MM.1S (cell line): Measurements from ENCODE around the gene TAS2R8.

Experiments
- DNase-seq: peaks from one replicate; pipeline ENCODE4 v3.0.0-alpha.2; 2015
- H2AFZ ChIP-seq: fragments of 300-600 bp; sonication (generic); 2 replicates; pipeline ENCODE4 v1.6.0; 2016; ENCODE audit warnings: antibody characterized with exemption, low read length
- H3F3A ChIP-seq: fragments of 300-600 bp; sonication (generic); 2 replicates; pipeline ENCODE4 v1.6.1; 2016; ENCODE audit warnings: mild to moderate bottlenecking, antibody characterized with exemption, low read length, moderate library complexity, mixed read lengths; ENCODE audit not compliant: insufficient read depth
- H3K27ac ChIP-seq: fragments of 300-600 bp; sonication (generic); 2 replicates; pipeline ENCODE4 v1.5.1; 2016; ENCODE audit warnings: mild to moderate bottlenecking, low read length
- H3K27me3 ChIP-seq: fragments of 300-600 bp; sonication (generic); replicated peaks from 2 replicates; pipeline ENCODE4 v1.6.0; 2016; ENCODE audit warnings: low read length; ENCODE audit not compliant: insufficient read depth
- H3K36me3 ChIP-seq: fragments of 300-600 bp; sonication (generic); replicated peaks from 2 replicates; pipeline ENCODE4 v1.6.1; 2016; ENCODE audit warnings: mild to moderate bottlenecking, low read length, mixed read lengths; ENCODE audit not compliant: insufficient read depth
- H3K4me1 ChIP-seq: fragments of 300-600 bp; sonication (generic); 2 replicates; pipeline ENCODE4 v1.6.1; 2016; ENCODE audit warnings: low read length, mixed read lengths
- H3K4me2 ChIP-seq: fragments of 300-600 bp; sonication (generic); 2 replicates; pipeline ENCODE4 v1.6.0; 2016; ENCODE audit warnings: low read depth, low read length
- H3K4me3 ChIP-seq: fragments of 300-600 bp; sonication (generic); 2 replicates; pipeline ENCODE4 v1.5.1; 2016; ENCODE audit warnings: low read length, mixed read lengths
- H3K79me2 ChIP-seq: fragments of 300-600 bp; sonication (generic); 2 replicates; pipeline ENCODE4 v1.6.1; 2016; ENCODE audit warnings: mixed run types, low read length, mixed read lengths
- H3K9ac ChIP-seq: fragments of 300-600 bp; sonication (generic); 2 replicates; pipeline ENCODE4 v1.6.1; 2016; ENCODE audit warnings: low read length, mixed read lengths
- H3K9me2 ChIP-seq: fragments of 300-600 bp; sonication (generic); replicated peaks from 2 replicates; pipeline ENCODE4 v1.6.1; 2016; ENCODE audit warnings: mild to moderate bottlenecking, low read length, mixed read lengths; ENCODE audit not compliant: insufficient read depth
- H3K9me3 ChIP-seq: fragments of 300-600 bp; sonication (generic); replicated peaks from 2 replicates; pipeline ENCODE4 v1.6.1; 2016; ENCODE audit warnings: mild to moderate bottlenecking, low read length, mixed read lengths; ENCODE audit not compliant: insufficient read depth
- H4K20me1 ChIP-seq: fragments of 300-600 bp; sonication (generic); 2 replicates; pipeline ENCODE4 v1.6.1; 2016; ENCODE audit warnings: mild to moderate bottlenecking, low read length, moderate library complexity, mixed read lengths; ENCODE audit not compliant: insufficient read depth
- CTCF ChIP-seq: fragments of 300-600 bp; sonication (generic); IDR thresholded peaks from 2 replicates; pipeline ENCODE4 v1.5.1; 2016; ENCODE audit warnings: antibody characterized with exemption, low read length, mixed read lengths
- EZH2 ChIP-seq: fragments of 300-600 bp; sonication (generic); optimal IDR thresholded peaks from 2 replicates; pipeline ENCODE3; 2017; ENCODE audit warnings: low read depth, mild to moderate bottlenecking, antibody characterized with exemption, low read length, mixed read lengths
- EZH2phosphoT487 ChIP-seq: fragments of 300-600 bp; sonication (generic); IDR thresholded peaks from 2 replicates; pipeline ENCODE4 v1.6.1; 2018; ENCODE audit warnings: antibody characterized with exemption, low read length

Gene TAS2R8

GRCh38 chr12:10851243-10851858 lies 44.3 kb upstream of the TAS2R8 start:
- H3K9me3 ChIP-seq, result no peaks in the 10 kb centered on the region
- no peaks in the 10 kb centered on the region for H3K4me1 ChIP-seq
- H3K27me3 ChIP-seq, result no peaks in the 10 kb centered on the region
- no peaks in the 10 kb centered on the region for H3K36me3 ChIP-seq
- no peak overlapping the region for H3K4me2 ChIP-seq
- H3K9me2 ChIP-seq, result no peaks in the 10 kb centered on the region
- H3K9ac ChIP-seq, result no peak overlapping the region
- H3K27ac ChIP-seq, result no peak overlapping the region
- no peaks in the 10 kb centered on the region for H3K79me2 ChIP-seq
- no peaks in the 10 kb centered on the region for H3F3A ChIP-seq
- no peak overlapping the region for H3K4me3 ChIP-seq
- TF ChIP-seq EZH2phosphoT487 (no peak), EZH2 (no peak), CTCF (no peak)
- no peaks in the 10 kb centered on the region for H4K20me1 ChIP-seq
- no peak for DNase-seq
- H2AFZ ChIP-seq, result no peak overlapping the region

GRCh38 chr12:10849425-10849878 lies 42.4 kb upstream of the TAS2R8 start, which contains the start of gene PRR4:
Gene PRR4, minus strand, starts transcription at chr12:10849475. Its CDS starts 38 bp downstream, at chr12:10849437.
- no peaks in the 10 kb centered on the region for H3F3A ChIP-seq
- H2AFZ ChIP-seq, result no peak within 1 kb of the TSS
- no peak for TF ChIP-seq EZH2phosphoT487
- TF ChIP-seq CTCF, result no peak
- no peak for TF ChIP-seq EZH2
- H3K36me3 ChIP-seq, result no peaks in the 10 kb centered on the region
- no peaks in the 10 kb centered on the region for H3K79me2 ChIP-seq
- H3K9me2 ChIP-seq, result no peaks in the 10 kb centered on the region
- no peak for DNase-seq
- no peak within 1 kb of the TSS for H3K9ac ChIP-seq
- no peaks in the 10 kb centered on the region for H3K9me3 ChIP-seq
- H3K4me3 ChIP-seq, result no peak within 1 kb of the TSS
- no peak within 1 kb of the TSS for H3K27ac ChIP-seq
- no peaks in the 10 kb centered on the region for H3K27me3 ChIP-seq
- H3K4me2 ChIP-seq, result no peak within 1 kb of the TSS
- no peaks in the 10 kb centered on the region for H4K20me1 ChIP-seq
- no peaks in the 10 kb centered on the region for H3K4me1 ChIP-seq

GRCh38 chr12:10847744-10848143 lies 40.7 kb upstream of the TAS2R8 start:
- no peaks in the 10 kb centered on the region for H3K36me3 ChIP-seq
- no peaks in the 10 kb centered on the region for H3K27me3 ChIP-seq
- H2AFZ ChIP-seq, result no peak overlapping the region
- H3K4me2 ChIP-seq, result no peak overlapping the region
- no peaks in the 10 kb centered on the region for H3F3A ChIP-seq
- no peaks in the 10 kb centered on the region for H3K4me1 ChIP-seq
- TF ChIP-seq EZH2 (no peak), CTCF (no peak), EZH2phosphoT487 (no peak)
- no peaks in the 10 kb centered on the region for H3K9me2 ChIP-seq
- H3K9me3 ChIP-seq, result no peaks in the 10 kb centered on the region
- no peaks in the 10 kb centered on the region for H4K20me1 ChIP-seq
- no peaks in the 10 kb centered on the region for H3K79me2 ChIP-seq
- no peak overlapping the region for H3K4me3 ChIP-seq
- no peak overlapping the region for H3K27ac ChIP-seq
- no peak for DNase-seq
- no peak overlapping the region for H3K9ac ChIP-seq
